HK-2 (cell line): ENCODE data around the gene RAI14.
A peak's percentile ranks its signal among the peaks of the same experiment; 100 is the strongest.
"Not testable (repeated sequence)": the region's sequence is repeated elsewhere in the genome, so short reads cannot be mapped to it uniquely, and the experiment has no call there.

Experiments
- DNase-seq: peaks from one replicate; pipeline ENCODE4 v3.0.0-alpha.2; 2018; ENCODE audit not compliant: unreplicated experiment

RAI14 gene

GRCh38 chr5:34699155-34700077, 43.3 kb downstream of the RAI14 start:
- DNase-seq = no peak

- no peak for DNase-seq
These were observed 43.9 kb downstream of the RAI14 start for GRCh38 chr5:34700078-34700452.

- not testable (repeated sequence) for DNase-seq
These were observed 45.3 kb downstream of the RAI14 start for GRCh38 chr5:34701442-34701841.

- no peak for DNase-seq
These were observed 47.9 kb downstream of the RAI14 start for GRCh38 chr5:34703767-34704713.

- no peak for DNase-seq
These were observed 50.0 kb downstream of the RAI14 start for GRCh38 chr5:34706084-34706483.

GRCh38 chr5:34707451-34708107, 51.5 kb downstream of the RAI14 start:
- no peak for DNase-seq

GRCh38 chr5:34708777-34709176, 52.6 kb downstream of the RAI14 start:
- DNase-seq = no peak

GRCh38 chr5:34709861-34710673, 53.9 kb downstream of the RAI14 start:
- no peak for DNase-seq

- no peak for DNase-seq
These were observed 56.4 kb downstream of the RAI14 start for GRCh38 chr5:34712565-34712964.

- DNase-seq = no peak
These were observed 59.6 kb downstream of the RAI14 start for GRCh38 chr5:34715711-34716110.

GRCh38 chr5:34716986-34717385, 60.9 kb downstream of the RAI14 start:
- no peak for DNase-seq

- DNase-seq = peak; percentile 81
These were observed 61.5 kb downstream of the RAI14 start for GRCh38 chr5:34717426-34718327.

GRCh38 chr5:34718516-34718915, 62.4 kb downstream of the RAI14 start:
- DNase-seq = no peak

GRCh38 chr5:34719029-34719428, 62.9 kb downstream of the RAI14 start:
- no peak for DNase-seq

GRCh38 chr5:34721327-34721726, 65.2 kb downstream of the RAI14 start:
- DNase-seq = no peak

- no peak for DNase-seq
These were observed 66.1 kb downstream of the RAI14 start for GRCh38 chr5:34722183-34722582.

- DNase-seq = no peak
These were observed 68.6 kb downstream of the RAI14 start for GRCh38 chr5:34724741-34725140.

GRCh38 chr5:34727166-34727749, 71.1 kb downstream of the RAI14 start:
- not testable (repeated sequence) for DNase-seq

GRCh38 chr5:34728236-34728635, 72.1 kb downstream of the RAI14 start:
- no peak for DNase-seq
